AG10803 (cell line): ENCODE measurements around the gene TMEM59L.

Experiments used
- DNase-seq: peaks from one replicate; pipeline ENCODE4 v3.0.0; 2010; ENCODE audit warnings: low read depth
- H3K4me3 ChIP-seq: 2 replicates; pipeline ENCODE4 v1.5.1; 2011; ENCODE audit warnings: mild to moderate bottlenecking, low read length, control low read depth
- TF ChIP-seq, protein P1 (sequence below): conservative IDR thresholded peaks from 2 replicates; pipeline ENCODE4 v1.5.1; 2011; ENCODE audit warnings: mild to moderate bottlenecking, low read length, control low read depth, inconsistent platforms

TMEM59L gene

DNA sequence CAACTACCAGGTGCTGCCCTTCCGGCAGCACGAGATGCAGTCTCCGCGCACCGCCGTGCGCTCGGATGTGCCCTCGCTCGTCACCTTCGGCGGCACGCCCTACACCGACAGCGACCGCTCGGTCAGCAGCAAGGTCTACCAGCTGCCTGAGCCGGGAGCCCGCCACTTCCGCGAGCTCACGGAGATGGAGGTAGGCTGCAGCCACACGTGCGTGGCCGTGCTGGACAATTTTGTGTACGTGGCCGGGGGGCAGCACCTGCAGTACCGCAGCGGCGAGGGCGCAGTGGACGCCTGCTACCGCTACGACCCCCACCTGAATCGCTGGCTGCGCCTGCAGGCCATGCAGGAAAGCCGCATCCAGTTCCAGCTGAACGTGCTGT is 55.6 kb downstream of the TMEM59L start:
- H3K4me3 ChIP-seq: no peak overlapping the region
- DNase-seq: no peak
- TF ChIP-seq, protein P1, sequence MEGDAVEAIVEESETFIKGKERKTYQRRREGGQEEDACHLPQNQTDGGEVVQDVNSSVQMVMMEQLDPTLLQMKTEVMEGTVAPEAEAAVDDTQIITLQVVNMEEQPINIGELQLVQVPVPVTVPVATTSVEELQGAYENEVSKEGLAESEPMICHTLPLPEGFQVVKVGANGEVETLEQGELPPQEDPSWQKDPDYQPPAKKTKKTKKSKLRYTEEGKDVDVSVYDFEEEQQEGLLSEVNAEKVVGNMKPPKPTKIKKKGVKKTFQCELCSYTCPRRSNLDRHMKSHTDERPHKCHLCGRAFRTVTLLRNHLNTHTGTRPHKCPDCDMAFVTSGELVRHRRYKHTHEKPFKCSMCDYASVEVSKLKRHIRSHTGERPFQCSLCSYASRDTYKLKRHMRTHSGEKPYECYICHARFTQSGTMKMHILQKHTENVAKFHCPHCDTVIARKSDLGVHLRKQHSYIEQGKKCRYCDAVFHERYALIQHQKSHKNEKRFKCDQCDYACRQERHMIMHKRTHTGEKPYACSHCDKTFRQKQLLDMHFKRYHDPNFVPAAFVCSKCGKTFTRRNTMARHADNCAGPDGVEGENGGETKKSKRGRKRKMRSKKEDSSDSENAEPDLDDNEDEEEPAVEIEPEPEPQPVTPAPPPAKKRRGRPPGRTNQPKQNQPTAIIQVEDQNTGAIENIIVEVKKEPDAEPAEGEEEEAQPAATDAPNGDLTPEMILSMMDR: no peak

DNA sequence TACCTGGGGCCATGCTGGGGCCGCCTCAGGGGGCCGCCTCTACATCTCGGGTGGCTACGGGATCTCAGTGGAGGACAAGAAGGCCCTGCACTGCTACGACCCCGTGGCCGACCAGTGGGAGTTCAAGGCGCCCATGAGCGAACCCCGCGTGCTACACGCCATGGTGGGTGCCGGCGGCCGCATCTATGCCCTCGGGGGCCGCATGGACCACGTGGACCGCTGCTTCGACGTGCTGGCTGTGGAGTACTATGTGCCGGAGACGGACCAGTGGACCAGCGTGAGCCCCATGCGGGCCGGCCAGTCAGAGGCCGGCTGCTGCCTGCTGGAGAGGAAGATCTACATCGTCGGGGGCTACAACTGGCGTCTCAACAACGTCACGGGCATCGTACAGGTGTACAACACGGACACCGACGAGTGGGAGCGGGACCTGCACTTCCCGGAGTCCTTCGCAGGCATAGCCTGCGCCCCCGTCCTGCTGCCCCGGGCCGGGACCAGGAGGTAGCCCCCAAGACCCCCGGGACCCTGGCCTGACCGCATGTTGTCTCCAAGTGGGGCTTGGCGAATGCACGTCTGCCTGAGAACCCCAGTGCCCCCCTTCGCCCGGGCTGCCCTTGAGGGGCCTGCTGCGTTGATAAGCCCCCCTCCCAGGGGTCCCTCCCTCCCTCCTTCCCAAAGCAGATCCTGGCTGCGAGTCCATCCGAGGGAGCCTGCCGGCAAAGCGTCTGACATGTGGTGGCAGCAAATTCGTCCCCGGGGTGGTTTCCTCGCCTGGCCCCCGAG is 56.3 kb downstream of the TMEM59L start:
- no peak overlapping the region for H3K4me3 ChIP-seq
- TF ChIP-seq, protein P1: no peak
- no peak for DNase-seq

DNA sequence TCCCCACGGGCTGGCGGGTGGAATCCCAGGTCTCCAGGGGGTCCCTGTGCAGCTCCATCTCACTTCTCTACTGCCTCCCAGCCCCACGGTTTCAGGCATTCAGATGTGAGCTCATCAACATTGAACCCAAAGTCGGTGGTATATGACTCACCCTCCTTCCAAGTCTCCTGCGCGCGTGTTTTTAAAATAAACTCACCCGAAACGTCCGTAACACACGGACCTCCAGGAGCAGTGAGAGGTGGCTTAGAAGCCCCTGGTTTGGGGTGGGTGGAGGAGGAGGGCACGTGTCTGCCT is 56.8 kb downstream of the TMEM59L start:
- no peak for DNase-seq
- TF ChIP-seq, protein P1: no peak
- no peak overlapping the region for H3K4me3 ChIP-seq

DNA sequence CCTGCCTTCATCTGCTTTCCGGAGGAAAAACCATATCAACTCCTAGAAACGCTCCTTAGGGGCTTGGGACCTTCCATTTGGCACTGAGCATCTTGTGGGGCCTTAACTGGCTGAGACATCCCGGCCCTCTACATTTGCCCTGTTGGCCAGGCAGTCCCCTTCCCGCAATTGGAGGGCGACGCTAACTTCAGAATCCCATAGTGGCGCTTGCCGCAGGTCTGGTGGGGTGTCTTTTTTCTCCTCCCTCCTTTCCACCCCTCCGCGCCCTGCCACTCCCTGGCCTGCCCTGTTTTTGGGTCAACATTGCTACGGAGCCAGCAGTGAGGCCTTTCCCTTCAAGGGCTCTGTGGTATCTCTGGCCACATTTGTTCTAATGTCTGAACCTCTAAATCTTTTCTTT is 57.2 kb downstream of the TMEM59L start:
- DNase-seq: no peak
- no peak overlapping the region for H3K4me3 ChIP-seq
- TF ChIP-seq, protein P1: no peak

DNA sequence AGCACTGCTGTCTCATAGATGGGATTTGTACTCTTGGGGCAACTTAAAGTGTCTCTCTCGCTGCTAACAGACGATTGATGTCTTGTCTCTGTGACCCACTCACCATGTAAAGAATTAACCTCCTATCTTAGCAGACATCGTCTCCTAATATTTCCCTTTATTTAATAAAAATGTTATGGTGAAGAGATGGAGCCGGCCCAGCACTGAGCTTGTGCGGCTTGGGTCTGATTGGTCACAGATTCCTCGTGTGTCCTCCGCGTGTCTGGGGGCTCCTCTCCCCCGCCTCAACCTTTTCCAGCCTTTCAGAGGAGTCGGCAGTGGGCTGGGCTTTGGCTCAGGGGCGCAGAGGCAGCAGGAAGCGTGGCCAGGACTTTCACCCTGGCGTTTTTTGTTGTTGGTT is 57.6 kb downstream of the TMEM59L start:
- no peak for DNase-seq
- H3K4me3 ChIP-seq: no peak overlapping the region
- TF ChIP-seq, protein P1: no peak
